DLD1 (cell line): Measurements from ENCODE around the gene PRODH2.
"Not testable (repeated sequence)": the region's sequence is repeated elsewhere in the genome, so short reads cannot be mapped to it uniquely, and the experiment has no call there.

Source experiments
- in situ Hi-C: cut with HindIII; loops from 2 replicates; pipeline ENCODE4 v1.10.0; 2017; ENCODE audit warnings: low sequenced_read_pairs

The PRODH2 gene

GRCh38 chr19:35784503-35785338, 27.9 kb downstream of the PRODH2 start:
- in situ Hi-C loops = no loop called here

- in situ Hi-C loops = no loop called here
Measured at GRCh38 chr19:35783469-35784434, 28.9 kb downstream of the PRODH2 start.

DNA sequence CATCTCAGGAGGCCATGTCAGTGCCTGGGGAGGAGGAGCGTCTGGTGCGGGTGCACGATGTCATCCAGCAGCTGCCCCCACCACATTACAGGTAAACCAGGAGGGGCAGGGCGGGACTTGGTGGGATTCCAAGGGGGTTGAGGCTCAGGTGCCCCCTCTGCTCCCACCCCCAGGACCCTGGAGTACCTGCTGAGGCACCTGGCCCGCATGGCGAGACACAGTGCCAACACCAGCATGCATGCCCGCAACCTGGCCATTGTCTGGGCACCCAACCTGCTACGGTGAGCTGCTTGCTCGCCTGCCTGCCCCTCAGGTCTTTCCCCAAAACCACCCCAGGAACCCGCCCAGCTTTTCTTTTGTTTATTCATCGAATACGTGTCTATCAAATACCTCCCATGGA, 30.1 kb downstream of the PRODH2 start:
- in situ Hi-C loops = no loop called here

DNA sequence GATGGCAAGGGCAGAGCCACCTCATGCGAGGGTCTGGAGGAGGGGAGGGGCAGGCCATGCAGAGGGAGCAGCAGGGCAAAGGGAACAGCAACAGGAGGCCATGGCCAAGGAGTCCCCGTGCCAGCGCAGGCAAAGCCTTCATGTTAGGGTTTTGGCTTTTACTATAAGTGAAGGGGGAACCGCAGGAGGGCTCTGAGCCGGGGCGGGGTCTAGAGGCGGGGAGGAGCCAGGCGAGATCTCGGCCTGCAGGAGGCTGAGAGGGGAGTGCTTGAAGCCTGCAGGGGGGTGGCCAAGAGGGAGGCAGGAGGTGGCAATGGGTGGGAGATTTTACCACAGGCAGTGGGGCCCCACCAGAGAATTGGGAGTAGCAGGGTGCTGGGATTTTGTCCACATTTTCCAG, 31.0 kb downstream of the PRODH2 start:
- in situ Hi-C loops = no loop called here

GRCh38 chr19:35780717-35781116, 31.9 kb downstream of the PRODH2 start:
- in situ Hi-C loops = no loop called here

DNA sequence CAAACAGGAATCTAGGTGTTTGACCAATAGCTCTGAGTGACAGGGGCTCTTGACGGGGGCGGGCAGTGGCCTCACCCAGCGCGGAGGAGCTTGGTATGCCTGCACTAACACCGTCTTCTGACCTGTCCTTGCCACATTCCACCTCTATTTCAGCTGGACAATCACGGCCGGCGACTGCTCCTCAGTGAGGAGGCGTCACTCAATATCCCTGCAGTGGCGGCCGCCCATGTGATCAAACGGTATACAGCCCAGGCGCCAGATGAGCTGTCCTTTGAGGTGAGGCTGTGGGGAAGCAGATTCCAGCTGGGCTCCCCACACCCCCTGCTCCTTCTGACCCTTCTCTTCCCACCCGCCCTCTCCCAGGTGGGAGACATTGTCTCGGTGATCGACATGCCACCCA, 32.6 kb downstream of the PRODH2 start:
- in situ Hi-C loops = no loop called here

DNA sequence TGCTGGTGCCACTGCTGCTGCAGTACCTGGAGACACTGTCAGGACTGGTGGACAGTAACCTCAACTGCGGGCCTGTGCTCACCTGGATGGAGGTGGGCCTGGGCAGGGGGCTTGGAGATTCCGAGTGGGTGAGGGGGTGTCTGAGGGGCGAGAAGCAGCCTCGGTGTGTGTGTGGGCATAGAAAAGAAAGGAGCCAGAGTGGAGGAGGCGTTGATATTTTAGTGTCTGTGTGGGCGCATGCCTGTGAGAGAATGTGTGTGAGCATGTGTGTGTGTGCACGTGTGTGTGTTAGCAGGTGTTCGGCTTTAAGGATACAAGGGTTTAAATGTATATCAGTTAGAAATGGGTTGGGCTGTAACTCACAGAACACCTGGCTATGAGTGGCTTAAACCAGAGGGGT, 33.6 kb downstream of the PRODH2 start:
- in situ Hi-C loops = no loop called here

DNA sequence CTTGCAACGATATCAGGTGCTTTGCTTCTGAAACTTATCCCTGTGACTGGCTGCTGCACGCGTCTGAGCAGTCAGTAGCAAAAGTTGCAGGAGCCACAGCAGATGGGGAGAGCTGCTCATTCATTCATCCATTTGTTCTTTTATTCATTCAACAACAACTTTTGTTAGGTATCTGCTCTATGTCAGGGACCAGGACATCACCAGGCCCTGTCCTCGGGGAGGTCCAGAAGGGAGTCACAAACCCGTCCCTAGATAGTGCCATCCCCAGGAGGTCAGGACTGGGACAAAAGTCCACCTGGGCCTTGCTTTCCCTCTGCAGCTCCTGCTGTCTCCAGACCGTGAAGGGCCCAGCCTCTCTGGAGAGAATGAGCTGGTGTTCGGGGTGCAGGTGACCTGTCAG, 34.7 kb downstream of the PRODH2 start:
- in situ Hi-C loops = no loop called here

- in situ Hi-C loops = no loop called here
Measured at GRCh38 chr19:35777086-35777841, 35.4 kb downstream of the PRODH2 start.

GRCh38 chr19:35776102-35776788, 36.4 kb downstream of the PRODH2 start:
- in situ Hi-C loops = no loop called here

- in situ Hi-C loops = no loop called here
Measured at GRCh38 chr19:35775298-35776101, 37.1 kb downstream of the PRODH2 start, which contains the start of gene ARHGAP33. Gene ARHGAP33 (plus strand): TSS chr19:35775564. CDS start chr19:35775659, 95 bp downstream.

DNA sequence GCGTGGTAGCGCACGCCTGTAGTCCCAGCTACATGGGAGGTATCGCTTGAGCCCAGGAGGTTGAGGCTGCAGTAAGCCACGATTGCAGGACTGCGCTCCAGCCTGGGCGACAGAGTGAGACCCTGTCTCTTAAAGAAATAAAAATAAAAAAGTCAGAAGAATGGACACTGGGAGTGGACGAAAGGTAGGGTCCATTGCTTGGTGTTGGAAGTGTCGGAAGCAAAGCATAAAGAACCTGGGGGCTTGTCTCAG, 37.7 kb downstream of the PRODH2 start:
- in situ Hi-C loops = no loop called here

GRCh38 chr19:35774274-35775045, 38.2 kb downstream of the PRODH2 start:
- in situ Hi-C loops = no loop called here

- in situ Hi-C loops = no loop called here
Measured at GRCh38 chr19:35773020-35773806, 39.4 kb downstream of the PRODH2 start.

DNA sequence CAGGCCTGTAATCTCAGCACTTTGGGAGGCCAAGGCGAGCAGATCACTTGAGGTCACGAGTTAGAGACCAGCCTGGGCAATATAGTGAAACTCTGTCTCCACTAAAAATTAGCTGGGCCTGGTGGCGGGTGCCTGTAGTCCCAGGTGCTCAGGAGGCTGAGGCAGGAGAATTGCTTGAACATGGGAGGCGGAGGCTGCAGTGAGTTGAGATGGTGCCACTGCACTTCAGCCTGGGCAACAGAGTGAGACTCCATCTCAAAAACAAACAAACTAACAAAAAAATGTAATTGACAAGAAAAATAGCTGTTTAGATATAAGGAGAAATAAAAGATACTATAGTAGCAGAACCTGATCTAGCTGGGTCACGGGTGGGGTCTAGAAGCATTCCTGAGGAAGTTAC, 40.3 kb downstream of the PRODH2 start:
- in situ Hi-C loops = not testable (repeated sequence)

DNA sequence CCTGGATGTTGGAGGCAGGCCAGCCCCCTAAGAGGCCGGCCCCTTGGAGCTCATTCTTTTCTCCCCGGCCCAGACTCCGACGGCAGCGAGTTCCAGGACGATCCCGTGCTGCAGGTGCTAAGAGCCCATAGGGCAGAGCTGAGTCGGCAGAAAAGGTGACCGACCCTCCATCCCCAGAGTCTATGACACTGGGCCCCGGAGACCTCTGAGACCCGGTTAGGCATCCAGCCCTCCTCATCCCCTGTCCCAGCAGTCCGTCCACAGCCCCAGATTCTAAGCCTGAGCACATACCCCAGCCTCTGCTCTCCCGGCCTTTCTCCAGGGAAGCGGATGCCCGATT, 44.6 kb downstream of the PRODH2 start:
- in situ Hi-C loops = no loop called here

DNA sequence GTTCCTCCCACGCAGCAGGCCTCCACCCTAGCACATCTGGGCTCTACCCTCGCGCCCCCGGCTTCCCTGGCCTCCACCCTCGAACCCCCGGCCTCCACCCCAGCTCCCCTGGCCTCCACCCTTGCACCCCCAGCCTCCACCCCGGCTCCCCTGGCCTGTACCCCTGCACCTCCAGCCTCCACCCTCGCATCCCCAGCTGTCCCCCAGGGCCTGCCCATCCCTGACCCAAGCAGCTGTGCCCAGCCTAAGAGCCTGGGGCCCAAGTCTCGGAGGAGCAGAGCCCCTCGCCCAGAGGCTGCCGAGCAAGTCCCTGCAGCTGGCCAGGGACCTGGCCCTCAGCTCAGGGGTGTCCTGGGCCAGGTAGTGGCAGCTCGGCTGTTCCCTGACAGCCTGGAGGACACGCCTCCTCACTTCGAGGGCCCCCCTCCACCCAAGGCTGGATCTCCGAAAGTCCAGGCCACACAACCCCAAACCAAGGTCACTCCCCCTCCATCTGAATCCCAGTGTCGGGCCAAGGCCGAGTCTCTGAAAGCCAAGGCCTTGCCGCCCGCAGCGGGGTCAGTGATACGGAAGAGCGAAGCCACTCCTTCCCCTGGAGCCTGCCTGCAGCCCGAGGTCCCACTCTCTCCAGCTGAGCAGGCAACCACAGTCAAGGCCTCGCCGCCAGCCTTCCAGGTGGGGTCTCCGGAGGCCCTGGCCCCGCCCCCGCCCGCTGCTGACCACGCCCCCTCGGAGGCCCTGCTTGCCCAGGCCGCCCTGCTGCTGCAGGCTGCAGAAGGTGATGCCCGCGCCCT, 45.2 kb downstream of the PRODH2 start:
- in situ Hi-C loops = no loop called here
